G401.6 (cell line): ENCODE data around the gene PWWP2B.

Experiments
- FAIRE-seq: peaks from 2 replicates; lab custom pipeline; 2012; peaks lifted over from hg19 to GRCh38; lab: Jason Lieb, UNC

The PWWP2B gene

DNA sequence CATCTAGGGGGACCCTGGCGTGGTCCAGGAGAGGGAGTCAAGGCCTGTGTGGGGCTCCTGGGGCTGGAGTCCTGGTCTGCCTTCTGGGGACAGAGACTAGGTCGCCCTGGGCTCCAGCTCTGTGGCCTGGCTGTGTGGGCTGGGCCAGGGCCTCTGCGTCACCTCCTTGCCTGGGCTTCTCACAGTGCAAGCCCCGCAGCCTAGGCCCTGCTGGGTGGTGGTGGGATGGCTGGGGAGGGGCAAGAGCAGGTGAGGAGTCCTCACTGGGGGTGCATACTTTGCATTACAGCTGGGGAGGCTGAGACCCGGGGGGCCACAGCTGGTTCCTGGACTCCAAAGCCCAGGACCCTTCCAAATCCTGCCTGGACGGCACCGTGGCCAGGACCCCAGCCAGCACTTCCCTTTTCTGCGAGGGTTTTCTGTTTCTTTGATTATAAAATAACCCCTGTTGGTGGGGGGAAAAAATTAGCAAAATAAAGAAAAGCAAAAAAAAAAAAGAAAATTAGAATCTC is 23.5 kb downstream of the PWWP2B start:
- no peak for FAIRE-seq

- no peak for FAIRE-seq
Measured at GRCh38 chr10:132420981-132421846, 24.2 kb downstream of the PWWP2B start.

- FAIRE-seq = no peak
Measured at GRCh38 chr10:132421847-132422751, 25.1 kb downstream of the PWWP2B start.

DNA sequence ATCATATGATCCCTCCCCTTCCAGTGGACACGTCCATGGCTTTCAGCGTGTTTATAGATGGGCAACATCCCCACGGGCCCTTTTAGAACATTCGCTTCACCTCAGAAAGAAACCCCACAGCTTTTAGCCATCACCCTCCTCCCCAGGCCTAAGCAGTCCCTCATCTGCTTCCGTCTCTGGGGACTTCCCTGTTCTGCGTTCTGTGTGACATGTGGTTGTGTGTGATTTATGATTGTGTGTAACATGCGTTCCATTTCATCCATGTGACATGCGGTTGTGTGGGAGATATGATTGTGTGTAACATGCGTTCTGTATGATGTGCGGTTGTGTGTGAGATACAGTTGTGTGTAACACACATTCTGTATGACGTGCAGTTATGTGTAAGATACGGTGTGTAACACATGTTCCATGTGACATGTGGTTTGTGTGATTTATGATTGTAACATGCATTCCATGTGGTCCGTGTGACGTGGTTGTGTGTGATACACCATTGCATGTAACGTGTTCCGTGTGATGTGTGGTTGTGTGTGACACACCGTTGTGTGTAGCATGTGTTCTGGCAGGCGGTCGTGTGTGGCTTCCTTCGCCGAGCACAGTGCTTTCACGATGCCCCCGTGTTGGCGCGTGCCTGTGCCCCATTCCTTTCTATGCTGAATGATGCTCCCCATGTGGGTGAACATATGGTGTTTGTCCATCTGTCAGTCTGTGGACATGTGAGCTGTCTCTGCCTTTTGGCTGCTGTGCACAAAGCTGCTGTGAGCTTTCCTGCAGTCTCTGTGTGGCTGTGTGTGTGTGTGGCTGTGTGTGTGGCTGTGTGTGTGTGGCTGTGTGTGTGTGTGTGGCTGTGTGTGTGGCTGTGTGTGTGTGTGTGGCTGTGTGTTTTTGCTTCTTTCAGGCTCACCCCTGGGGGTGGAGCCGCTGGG is 26.2 kb downstream of the PWWP2B start:
- FAIRE-seq = no peak

- FAIRE-seq = no peak
Measured at GRCh38 chr10:132423966-132424861, 27.2 kb downstream of the PWWP2B start.

DNA sequence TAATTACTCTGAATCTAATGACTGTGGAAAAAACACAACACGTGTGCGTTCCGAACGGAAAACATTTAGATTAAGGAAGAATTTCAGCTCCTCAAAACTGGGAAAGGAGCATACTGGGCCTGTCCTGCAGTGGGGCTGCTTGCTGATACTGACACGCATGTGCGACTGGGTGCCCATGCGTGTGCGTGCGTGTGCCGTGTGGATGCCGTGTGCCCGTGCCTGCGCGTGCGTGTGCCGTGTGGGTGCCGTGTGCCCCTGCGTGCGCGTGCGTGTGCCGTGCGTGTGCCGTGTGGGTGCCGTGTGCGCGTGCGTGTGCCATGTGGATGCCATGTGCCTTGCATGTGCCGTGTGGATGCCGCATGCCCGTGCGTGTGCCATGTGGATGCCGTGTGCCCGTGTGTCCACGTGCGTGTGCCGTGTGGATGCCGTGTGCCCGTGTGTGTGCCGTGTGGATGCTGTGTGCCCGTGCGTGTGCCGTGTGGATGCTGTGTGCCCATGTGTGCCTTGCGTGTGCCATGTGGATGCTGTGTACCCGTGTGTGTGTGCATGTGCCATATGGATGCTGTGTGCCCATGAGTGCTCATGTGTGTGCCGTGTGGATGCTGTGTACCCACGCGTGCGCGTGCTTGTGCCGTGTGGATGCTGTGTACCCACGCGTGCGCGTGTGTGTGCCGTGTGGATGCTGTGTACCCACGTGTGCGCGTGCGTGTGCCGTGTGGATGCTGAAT is 28.2 kb downstream of the PWWP2B start:
- FAIRE-seq = no peak

DNA sequence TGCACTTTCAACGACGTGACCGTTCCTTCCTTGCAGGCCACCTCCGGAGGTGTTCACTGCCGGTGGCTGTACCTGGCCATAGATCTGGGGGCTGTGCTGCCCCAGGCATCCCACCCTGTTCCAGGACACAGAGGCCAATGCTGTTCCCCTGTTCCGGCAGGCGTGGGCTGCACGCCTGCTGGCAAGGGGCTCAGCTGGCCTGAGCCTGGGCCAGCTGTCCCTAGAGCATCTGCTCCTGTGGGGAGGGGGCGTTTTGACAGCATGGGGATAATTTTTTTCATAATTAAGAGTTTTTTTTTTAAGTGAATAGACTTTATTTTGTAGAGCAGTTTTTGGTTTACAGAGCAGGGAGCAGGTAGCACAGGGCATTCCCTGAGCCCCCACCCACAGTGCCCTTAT is 28.8 kb downstream of the PWWP2B start:
- FAIRE-seq = no peak

- no peak for FAIRE-seq
Measured at GRCh38 chr10:132427006-132427771, 30.2 kb downstream of the PWWP2B start.

- FAIRE-seq = no peak
Measured at GRCh38 chr10:132427939-132428367, 31.0 kb downstream of the PWWP2B start.

GRCh38 chr10:132428486-132428995 is 31.5 kb downstream of the PWWP2B start:
- no peak for FAIRE-seq

DNA sequence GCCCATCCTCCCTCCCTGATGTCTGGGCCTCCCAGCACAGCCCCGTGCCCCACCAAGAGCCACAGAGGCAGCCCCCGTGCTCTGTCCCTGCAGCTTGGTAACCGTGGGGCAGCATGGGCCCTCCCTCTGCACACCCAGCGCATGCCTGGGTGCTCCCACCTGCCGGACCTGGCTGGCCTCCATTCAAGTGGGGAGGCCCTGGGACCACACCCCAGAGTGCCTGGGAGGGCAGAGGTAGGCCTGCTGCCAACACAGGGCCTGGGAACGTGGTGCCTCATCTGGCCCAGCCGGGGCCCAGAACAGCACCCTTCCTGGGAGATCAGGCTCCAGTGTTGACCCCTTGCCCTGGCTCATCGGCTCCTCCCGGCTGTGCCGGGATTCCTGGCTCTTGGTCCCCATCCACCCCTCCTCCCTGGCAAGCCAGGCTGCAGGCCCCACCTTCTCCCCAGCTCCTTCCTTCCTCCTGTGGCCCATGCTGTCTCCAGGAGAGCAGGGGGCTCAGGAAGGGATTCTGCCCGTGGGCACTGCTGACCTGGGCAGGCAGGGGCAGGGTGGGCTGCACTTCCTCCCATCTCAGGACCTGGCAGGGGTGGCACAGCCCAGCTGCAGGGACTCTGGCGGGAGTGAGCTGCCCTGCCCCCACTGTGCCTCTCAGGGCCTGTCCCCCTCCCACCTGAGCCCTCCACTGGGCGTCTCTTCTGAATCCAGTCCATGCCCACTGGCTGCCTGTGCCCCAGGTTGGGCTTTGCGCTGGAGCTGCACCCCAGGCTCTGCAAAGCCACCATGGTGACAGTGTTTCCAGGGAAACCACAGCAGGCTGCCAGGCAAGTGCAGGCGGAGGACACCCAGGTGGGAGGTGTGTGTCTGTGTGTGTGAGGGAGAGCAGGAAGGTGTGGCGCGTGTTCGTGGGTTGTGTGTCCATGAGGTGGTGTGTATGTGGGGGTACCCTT is 32.6 kb downstream of the PWWP2B start:
- no peak for FAIRE-seq

DNA sequence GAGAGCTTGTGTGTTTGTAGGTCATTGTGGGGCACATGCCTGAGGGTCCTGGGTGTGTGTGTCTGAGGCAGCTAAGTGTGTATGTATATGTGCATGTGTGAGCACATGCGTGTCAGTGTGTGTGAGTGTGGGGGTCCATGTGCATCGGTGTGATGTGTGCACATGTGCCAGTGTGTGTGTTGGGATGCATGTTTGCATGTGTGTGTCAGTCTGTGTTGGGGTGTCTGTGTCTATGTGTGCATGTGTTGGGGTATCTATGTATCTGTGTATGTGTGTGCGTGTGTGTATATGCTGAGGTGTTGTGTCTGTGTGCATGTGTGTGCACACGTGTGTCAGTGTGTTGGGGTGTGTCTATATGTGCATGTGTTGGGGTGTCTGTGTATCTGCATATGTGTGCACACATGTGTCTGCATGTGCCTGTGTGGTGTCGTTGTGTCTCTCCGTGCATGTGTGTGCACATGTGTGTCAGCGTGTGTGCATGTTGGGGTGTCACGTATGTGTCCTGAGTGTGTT is 33.3 kb downstream of the PWWP2B start:
- FAIRE-seq = no peak

DNA sequence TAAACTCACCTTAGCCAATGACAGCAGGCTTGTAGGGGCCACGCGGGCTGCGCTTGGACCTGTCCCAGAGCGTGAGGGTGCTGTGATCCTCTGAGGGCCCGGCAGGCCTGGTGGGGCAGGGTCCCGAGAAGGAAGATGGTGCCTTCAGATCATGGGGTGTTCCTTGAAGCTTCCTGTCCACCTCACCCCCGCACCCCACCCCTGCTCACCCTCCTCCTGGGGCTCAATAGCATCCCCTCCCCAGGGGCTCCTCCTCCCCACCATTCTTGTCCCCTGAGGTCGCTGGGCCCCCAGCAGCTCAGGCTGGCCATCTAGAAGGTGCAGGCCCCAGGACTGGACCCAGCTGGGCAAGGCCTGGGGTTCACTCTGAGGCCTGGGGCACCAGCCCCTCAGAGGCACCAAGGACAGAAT is 33.9 kb downstream of the PWWP2B start:
- FAIRE-seq = no peak

- no peak for FAIRE-seq
Measured at GRCh38 chr10:132431537-132432175, 34.7 kb downstream of the PWWP2B start.

GRCh38 chr10:132432176-132432540 is 35.2 kb downstream of the PWWP2B start:
- no peak for FAIRE-seq

- no peak for FAIRE-seq
Measured at GRCh38 chr10:132433671-132434340, 36.8 kb downstream of the PWWP2B start.
